K562 (cell line): ENCODE measurements around the gene GPR32. TPM values are rescaled to one million over a fixed set of nuclear protein-coding genes. Genes with fewer than 3 reads are reported as not detected.

Source experiments
- BACH1 ChIP-seq: fragments of 200-800 bp; sonication (Bioruptor generic); IDR thresholded peaks from 2 replicates; pipeline ENCODE4 v1.6.1; 2016; ENCODE audit warnings: missing genetic modification characterization, missing compliant biosample characterization
- CBFA2T2 ChIP-seq: fragments of 450-650 bp; conservative IDR thresholded peaks from 2 replicates; pipeline ENCODE4 v1.6.1; 2017; ENCODE audit warnings: mild to moderate bottlenecking
- CBX8 ChIP-seq: fragments of 200-600 bp; sonication (generic); IDR thresholded peaks from 2 replicates; pipeline ENCODE4 v1.6.1; 2012; ENCODE audit warnings: borderline replicate concordance, mixed run types, low read depth, mild to moderate bottlenecking, moderate library complexity, mixed read lengths, low read length, control low read depth, inconsistent platforms; ENCODE audit not compliant: poor library complexity, severe bottlenecking; ENCODE audit errors: extremely low read depth
- GTF2E2 ChIP-seq: fragments of 200-800 bp; sonication (Bioruptor generic); IDR thresholded peaks from 2 replicates; pipeline ENCODE4 v1.6.1; 2016; ENCODE audit warnings: missing genetic modification characterization, missing compliant biosample characterization
- HCFC1 ChIP-seq: IDR thresholded peaks from 2 replicates; pipeline ENCODE4 v1.6.1; 2012; ENCODE audit warnings: low read depth, low read length, improper control_type of control experiment
- HDAC2 ChIP-seq: fragments of 450-650 bp; IDR thresholded peaks from 2 replicates; pipeline ENCODE4 v1.6.1; 2016; ENCODE audit warnings: mild to moderate bottlenecking
- HMG20A ChIP-seq: fragments of 450-650 bp; formaldehyde crosslinking; conservative IDR thresholded peaks from 2 replicates; pipeline ENCODE4 v1.4.0; 2020; ENCODE audit warnings: mild to moderate bottlenecking, mixed read lengths
- MEF2D ChIP-seq: conservative IDR thresholded peaks from 2 replicates; pipeline ENCODE4 v1.6.1; 2016; ENCODE audit warnings: low read depth, missing genetic modification characterization, missing compliant biosample characterization
- NBN ChIP-seq: fragments of 450-650 bp; IDR thresholded peaks from 2 replicates; pipeline ENCODE4 v1.6.1; 2016; ENCODE audit warnings: low read depth, mild to moderate bottlenecking
- NONO ChIP-seq, 2 experiments: fragments of 200-400 bp in 1 of 2; fragments of 450-650 bp in 1 of 2; formaldehyde crosslinking in 1 of 2; IDR thresholded peaks; 2 replicates each; pipeline ENCODE4 v1.6.1; 2017; ENCODE audit warnings: low read depth in 2 of 2, mild to moderate bottlenecking in 2 of 2, moderate library complexity in 2 of 2, low read length in 1 of 2
- POLR2G ChIP-seq: fragments of 200-400 bp; formaldehyde crosslinking; IDR thresholded peaks from 2 replicates; pipeline ENCODE4 v1.6.1; 2017; ENCODE audit warnings: low read depth, mild to moderate bottlenecking, antibody characterized with exemption, low read length, moderate library complexity
- RFX7 ChIP-seq: fragments of 250-450 bp; sonication (Bioruptor Pico); IDR thresholded peaks from 2 replicates; pipeline ENCODE4 v1.5.1; 2021; ENCODE audit warnings: mild to moderate bottlenecking
- SMARCB1 ChIP-seq: IDR thresholded peaks from 2 replicates; pipeline ENCODE4 v1.6.1; 2011; ENCODE audit warnings: improper control_type of control experiment, low read depth; ENCODE audit not compliant: insufficient read length
- SNRNP70 ChIP-seq: fragments of 200-400 bp; formaldehyde crosslinking; optimal IDR thresholded peaks from 2 replicates; pipeline ENCODE3; 2017; ENCODE audit warnings: low read depth, low read length
- SRSF9 ChIP-seq: fragments of 200-400 bp; formaldehyde crosslinking; IDR thresholded peaks from 2 replicates; pipeline ENCODE4 v1.6.1; 2017; ENCODE audit warnings: low read depth, low read length, borderline replicate concordance
- SUPT5H ChIP-seq: fragments of 450-650 bp; IDR thresholded peaks from 2 replicates; pipeline ENCODE4 v1.6.1; 2016
- TEAD4 ChIP-seq, 2 experiments: sonication (generic) in 1 of 2; formaldehyde crosslinking in 1 of 2; IDR thresholded peaks; 2 replicates each; pipeline versions ENCODE4 v1.6.1 to v1.8.0; 2012 to 2022; ENCODE audit warnings: borderline replicate concordance in 1 of 2, inconsistent platforms in 1 of 2, low read length in 1 of 2, mild to moderate bottlenecking in 1 of 2, missing genetic modification reagents in 1 of 2
- ZBTB8A ChIP-seq: fragments of 450-650 bp; IDR thresholded peaks from 2 replicates; pipeline ENCODE4 v1.6.1; 2018; ENCODE audit warnings: mild to moderate bottlenecking, moderate library complexity; ENCODE audit not compliant: partially characterized antibody
- ZNF197 ChIP-seq: fragments of 200-800 bp; sonication (Bioruptor generic); IDR thresholded peaks from 2 replicates; pipeline ENCODE4 v1.6.1; 2016; ENCODE audit warnings: low read depth, missing genetic modification characterization, missing compliant biosample characterization
- ZNF224 ChIP-seq: sonication (generic); formaldehyde crosslinking; IDR thresholded peaks from 2 replicates; pipeline ENCODE4 v1.8.0; 2022; ENCODE audit warnings: mild to moderate bottlenecking, missing genetic modification reagents
- ZNF354B ChIP-seq: fragments of 250-450 bp; sonication (Bioruptor Pico); IDR thresholded peaks from 2 replicates; pipeline ENCODE4 v1.4.0; 2020
- polyA plus RNA-seq, 8 experiments: library from polyadenylated mRNA; depleted of rRNA in 4 of 8; stranded (reverse) in 5 of 8; unstranded in 3 of 8; fragments of >200 nt; fragmentation: Nextera tagmentation in 2 of 8; fragmentation: Illumina TruSeq in 1 of 8; extraction: Ambion mirVana in 2 of 8; extraction: Trizol in 1 of 8; gene quantifications; 2 replicates each; pipeline versions ENCODE4 v1.2.1 to v1.2.3, GENCODE V29; 2011 to 2014; ENCODE audit warnings: inconsistent platforms in 1 of 8, missing spikeins in 1 of 8
- total RNA-seq, 7 experiments: library from RNA; depleted of rRNA in 6 of 7; stranded (reverse); fragments of >200 nt in 6 of 7; fragmentation: Illumina TruSeq in 2 of 7; extraction: Trizol in 2 of 7; gene quantifications; 2 replicates each; pipeline versions ENCODE4 v1.2.1 to v1.2.3, GENCODE V29; 2011 to 2021; ENCODE audit warnings: low replicate concordance in 1 of 7
- TF ChIP-seq, protein P1 (sequence below): fragments of 250-450 bp; sonication (Bioruptor Pico); IDR thresholded peaks from 2 replicates; pipeline ENCODE4 v1.8.0; 2022; ENCODE audit warnings: inconsistent platforms, mild to moderate bottlenecking, moderate library complexity, borderline replicate concordance
- TF ChIP-seq, protein P2 (sequence below): IDR thresholded peaks from 2 replicates; pipeline ENCODE4 v1.6.1; 2016; ENCODE audit warnings: missing genetic modification characterization, missing compliant biosample characterization
- TF ChIP-seq, protein P3 (sequence below): fragments of 250-450 bp; sonication (Bioruptor Pico); IDR thresholded peaks from 2 replicates; pipeline ENCODE4 v1.9.0; 2021; ENCODE audit warnings: mild to moderate bottlenecking, inconsistent platforms

Gene GPR32
- total and polyA plus RNA-seq, 9 of the 15 experiments (the other 6 are each of a cell fraction or from before 2014, with no cell fraction given) = not detected

DNA sequence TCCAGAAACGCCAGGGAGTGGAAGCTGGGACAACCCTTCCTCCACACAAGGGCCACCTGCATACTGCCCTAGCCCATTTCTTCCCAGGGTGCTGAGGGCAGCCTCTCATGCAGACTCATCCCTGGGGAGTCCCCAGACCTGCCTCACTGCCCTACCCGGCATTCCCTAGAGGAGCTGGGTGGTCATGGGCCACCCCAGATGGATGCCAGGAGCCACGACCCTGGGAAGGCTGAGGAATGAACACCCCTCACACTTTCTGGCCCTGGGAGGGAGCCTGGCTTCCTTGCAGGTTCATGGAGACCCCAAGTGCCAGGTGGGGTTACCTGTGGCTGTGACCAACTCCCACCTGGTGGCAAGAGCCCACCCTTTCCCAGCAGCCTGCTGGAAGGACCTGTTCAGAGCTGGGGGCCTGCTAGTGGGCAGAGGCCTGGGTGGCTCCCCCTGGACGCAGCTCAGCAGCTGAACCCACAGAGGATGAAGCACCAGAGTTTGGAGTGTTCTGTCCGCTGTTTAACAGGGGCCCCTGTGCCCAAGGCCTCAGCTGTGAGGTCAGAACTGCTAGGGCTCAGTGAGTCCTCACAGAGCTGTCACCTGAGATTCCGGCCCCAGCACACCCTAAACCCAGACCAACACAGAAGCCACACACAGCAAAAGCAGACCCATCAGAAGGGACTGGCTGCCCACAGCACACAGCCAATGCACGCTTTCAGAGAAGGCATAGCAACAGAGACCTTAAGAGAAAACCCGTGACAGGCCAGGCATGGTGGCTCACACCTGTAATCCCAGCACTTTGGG, 26.6 kb downstream of the GPR32 start (continued):
- TF ChIP-seq ZNF224 (CRISPR knock-in tag) (no peak), TEAD4 (IDR thresholded peaks at IDR 0.05; ENCODE audit: low read length) (no peak), TEAD4 (CRISPR knock-in tag; IDR thresholded peaks at IDR 0.05; ENCODE audit: borderline replicate concordance) (no peak), ZBTB8A (no peak), BACH1 (tag) (no peak), NBN (no peak), HDAC2 (no peak), SRSF9 (no peak), HMG20A (CRISPR knock-in tag) (no peak), MEF2D (tag) (no peak), CBX8 (no peak), ZNF354B (CRISPR knock-in tag) (no peak), RFX7 (no peak), ZNF197 (CRISPR knock-in tag) (no peak), SMARCB1 (no peak), NONO (IDR thresholded peaks at IDR 0.05; ENCODE audit: low read depth in 2 of 2, low read length in 1 of 2) (no peak), HCFC1 (no peak), SUPT5H (peak; percentile 70), CBFA2T2 (no peak), GTF2E2 (tag) (no peak), SNRNP70 (peak; percentile 61), POLR2G (peak; percentile 85)
- TF ChIP-seq, protein P1, sequence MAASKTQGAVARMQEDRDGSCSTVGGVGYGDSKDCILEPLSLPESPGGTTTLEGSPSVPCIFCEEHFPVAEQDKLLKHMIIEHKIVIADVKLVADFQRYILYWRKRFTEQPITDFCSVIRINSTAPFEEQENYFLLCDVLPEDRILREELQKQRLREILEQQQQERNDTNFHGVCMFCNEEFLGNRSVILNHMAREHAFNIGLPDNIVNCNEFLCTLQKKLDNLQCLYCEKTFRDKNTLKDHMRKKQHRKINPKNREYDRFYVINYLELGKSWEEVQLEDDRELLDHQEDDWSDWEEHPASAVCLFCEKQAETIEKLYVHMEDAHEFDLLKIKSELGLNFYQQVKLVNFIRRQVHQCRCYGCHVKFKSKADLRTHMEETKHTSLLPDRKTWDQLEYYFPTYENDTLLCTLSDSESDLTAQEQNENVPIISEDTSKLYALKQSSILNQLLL (CRISPR knock-in tag) = no peak
- TF ChIP-seq, protein P2, sequence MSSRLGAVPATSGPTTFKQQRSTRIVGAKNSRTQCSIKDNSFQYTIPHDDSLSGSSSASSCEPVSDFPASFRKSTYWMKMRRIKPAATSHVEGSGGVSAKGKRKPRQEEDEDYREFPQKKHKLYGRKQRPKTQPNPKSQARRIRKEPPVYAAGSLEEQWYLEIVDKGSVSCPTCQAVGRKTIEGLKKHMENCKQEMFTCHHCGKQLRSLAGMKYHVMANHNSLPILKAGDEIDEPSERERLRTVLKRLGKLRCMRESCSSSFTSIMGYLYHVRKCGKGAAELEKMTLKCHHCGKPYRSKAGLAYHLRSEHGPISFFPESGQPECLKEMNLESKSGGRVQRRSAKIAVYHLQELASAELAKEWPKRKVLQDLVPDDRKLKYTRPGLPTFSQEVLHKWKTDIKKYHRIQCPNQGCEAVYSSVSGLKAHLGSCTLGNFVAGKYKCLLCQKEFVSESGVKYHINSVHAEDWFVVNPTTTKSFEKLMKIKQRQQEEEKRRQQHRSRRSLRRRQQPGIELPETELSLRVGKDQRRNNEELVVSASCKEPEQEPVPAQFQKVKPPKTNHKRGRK (tag) = no peak
- TF ChIP-seq, protein P3, sequence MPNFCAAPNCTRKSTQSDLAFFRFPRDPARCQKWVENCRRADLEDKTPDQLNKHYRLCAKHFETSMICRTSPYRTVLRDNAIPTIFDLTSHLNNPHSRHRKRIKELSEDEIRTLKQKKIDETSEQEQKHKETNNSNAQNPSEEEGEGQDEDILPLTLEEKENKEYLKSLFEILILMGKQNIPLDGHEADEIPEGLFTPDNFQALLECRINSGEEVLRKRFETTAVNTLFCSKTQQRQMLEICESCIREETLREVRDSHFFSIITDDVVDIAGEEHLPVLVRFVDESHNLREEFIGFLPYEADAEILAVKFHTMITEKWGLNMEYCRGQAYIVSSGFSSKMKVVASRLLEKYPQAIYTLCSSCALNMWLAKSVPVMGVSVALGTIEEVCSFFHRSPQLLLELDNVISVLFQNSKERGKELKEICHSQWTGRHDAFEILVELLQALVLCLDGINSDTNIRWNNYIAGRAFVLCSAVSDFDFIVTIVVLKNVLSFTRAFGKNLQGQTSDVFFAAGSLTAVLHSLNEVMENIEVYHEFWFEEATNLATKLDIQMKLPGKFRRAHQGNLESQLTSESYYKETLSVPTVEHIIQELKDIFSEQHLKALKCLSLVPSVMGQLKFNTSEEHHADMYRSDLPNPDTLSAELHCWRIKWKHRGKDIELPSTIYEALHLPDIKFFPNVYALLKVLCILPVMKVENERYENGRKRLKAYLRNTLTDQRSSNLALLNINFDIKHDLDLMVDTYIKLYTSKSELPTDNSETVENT = no peak; the same call in 1 of the 2 replicates
